HAP-1 (cell line): ENCODE measurements around the gene CD164L2.
A peak's percentile ranks its signal among the peaks of the same experiment; 100 is the strongest.

Experiments
- DNase-seq, 2 experiments: peaks; one replicate each; pipeline ENCODE4 v3.0.0-alpha.2; 2016 to 2020; ENCODE audit warnings: low spot score in 2 of 2
- H3K27me3 ChIP-seq: fragments of 250-450 bp; sonication (Bioruptor Pico); 2 replicates; pipeline ENCODE4 v1.5.1; 2020; ENCODE audit warnings: low read depth, mild to moderate bottlenecking, moderate library complexity
- H3K36me3 ChIP-seq: fragments of 250-450 bp; sonication (Bioruptor Pico); replicated peaks from 2 replicates; pipeline ENCODE4 v1.5.1; 2020; ENCODE audit warnings: mild to moderate bottlenecking
- H3K4me1 ChIP-seq: fragments of 250-450 bp; sonication (Bioruptor Pico); 2 replicates; pipeline ENCODE4 v1.5.1; 2020; ENCODE audit warnings: mild to moderate bottlenecking
- H3K4me3 ChIP-seq: fragments of 250-450 bp; sonication (Bioruptor Pico); 2 replicates; pipeline ENCODE4 v1.5.1; 2020; ENCODE audit warnings: mild to moderate bottlenecking, moderate library complexity
- H3K9me3 ChIP-seq: fragments of 250-450 bp; sonication (Bioruptor Pico); 2 replicates; pipeline ENCODE4 v1.5.1; 2020; ENCODE audit warnings: mild to moderate bottlenecking, moderate library complexity
- in situ Hi-C: fragments of 300-500 bp; cut with MboI; formaldehyde crosslinking; loops from 3 replicates; pipeline ENCODE4 v1.14.3; 2020; ENCODE audit warnings: low sequenced_read_pairs, inconsistent platforms, mixed read lengths

CD164L2 gene

DNA sequence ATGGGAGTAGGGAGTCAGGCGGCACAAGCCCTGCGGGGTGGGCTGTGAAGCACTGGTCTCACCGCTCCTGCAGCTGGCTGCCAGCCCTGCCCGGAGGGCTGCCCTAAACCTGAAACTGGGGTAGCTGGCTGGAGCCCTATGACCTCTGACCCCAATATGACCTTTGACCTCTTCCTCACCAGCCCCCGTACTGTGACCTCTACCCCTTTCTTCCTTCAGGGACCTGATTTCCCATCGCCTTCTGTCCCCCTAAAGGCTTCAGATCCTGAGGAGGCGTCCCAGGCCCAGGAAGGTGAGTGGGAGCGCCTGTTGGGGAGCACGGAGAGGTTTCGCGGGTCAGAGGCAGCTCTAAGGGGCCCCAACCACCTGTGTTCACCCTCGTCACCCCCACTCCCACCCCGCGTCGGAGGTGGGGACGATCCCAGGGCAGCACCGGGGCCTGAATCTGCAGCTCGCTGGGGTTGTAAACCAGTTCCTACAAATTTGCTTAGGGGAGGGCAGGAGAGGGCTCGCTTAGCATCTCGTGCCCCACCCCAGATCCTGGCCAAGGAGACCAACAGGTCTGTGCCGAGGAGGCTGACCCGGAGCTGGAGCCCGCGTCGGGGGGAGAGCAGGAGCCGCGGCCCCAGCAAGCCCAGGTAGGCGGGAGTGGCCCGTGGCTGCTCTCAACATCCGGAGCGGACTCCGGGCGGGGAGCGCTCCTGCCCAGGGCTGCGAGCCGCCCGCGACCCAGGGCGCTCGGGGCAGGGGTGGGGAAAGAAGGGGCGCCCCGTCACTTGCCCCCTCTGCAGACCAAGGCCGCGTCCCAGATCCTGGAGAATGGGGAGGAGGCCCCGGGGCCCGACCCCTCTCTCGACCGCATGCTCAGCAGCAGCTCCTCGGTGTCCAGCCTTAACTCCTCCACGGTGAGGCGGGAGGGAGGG lies 34.0 kb downstream of the CD164L2 start:
- in situ Hi-C loops = no loop called here
- Histone ChIP-seq H3K27me3 (no peaks in the 10 kb centered on the region), H3K4me1 (no peaks in the 10 kb centered on the region), H3K9me3 (no peaks in the 10 kb centered on the region), H3K4me3 (no peak overlapping the region), H3K36me3 (no peaks in the 10 kb centered on the region)
- peak in 1 of 2 experiments; percentile 38 for DNase-seq

DNA sequence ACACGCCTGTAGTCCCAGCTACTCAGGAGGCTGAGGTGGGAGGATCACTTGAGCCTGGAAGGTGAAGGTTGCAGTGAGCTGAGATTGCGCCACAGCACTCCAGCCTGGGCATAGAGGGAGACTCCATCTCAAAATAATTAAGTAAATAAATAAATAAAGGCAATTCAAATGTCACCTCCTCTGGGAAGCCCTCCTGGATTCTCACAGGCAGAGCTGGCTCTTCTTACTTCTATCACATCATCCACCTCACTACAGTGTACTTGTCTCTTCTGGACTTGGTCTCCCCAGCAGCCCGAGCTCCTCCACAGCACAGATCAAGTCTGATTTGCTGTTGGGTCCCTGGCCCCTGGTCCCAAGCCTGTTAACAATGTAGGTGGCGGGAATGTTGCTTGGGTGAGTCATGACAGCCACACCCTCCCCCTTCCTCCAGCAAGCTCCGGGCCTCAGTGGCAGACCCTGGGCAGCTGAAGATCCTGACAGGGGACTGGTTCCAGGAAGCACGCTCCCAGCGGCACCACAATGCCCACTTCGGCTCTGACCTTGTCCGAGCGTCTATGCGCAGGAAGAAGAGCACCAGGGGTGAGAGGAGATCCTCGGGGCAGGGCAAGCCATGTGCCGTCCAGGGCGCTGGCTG lies 36.0 kb downstream of the CD164L2 start:
- Histone ChIP-seq H3K27me3 (no peaks in the 10 kb centered on the region), H3K4me1 (no peaks in the 10 kb centered on the region), H3K4me3 (no peak overlapping the region), H3K9me3 (no peaks in the 10 kb centered on the region), H3K36me3 (no peaks in the 10 kb centered on the region)
- in situ Hi-C loops = no loop called here
- no peak for DNase-seq

DNA sequence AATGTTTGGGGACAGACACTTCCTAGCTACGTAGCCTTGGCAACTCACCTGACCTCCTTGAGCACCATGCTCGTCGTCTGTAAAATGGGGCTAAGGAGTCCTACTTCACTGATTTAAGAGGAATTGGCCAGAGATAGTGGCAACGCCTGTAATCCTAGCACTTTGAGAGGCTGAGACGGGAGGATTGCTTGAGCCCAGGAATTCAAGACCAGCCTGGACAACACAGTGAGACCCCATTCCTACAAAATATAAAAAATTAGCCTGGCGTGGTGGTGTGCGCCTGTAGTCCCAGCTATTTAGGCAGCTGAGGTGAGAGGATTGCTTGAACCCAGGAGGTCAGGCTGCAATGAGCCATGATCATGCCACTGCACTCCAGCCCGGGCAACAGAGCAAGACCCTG lies 36.8 kb downstream of the CD164L2 start:
- no peak for DNase-seq
- Histone ChIP-seq H3K27me3 (no peaks in the 10 kb centered on the region), H3K9me3 (no peaks in the 10 kb centered on the region), H3K4me3 (no peak overlapping the region), H3K4me1 (no peaks in the 10 kb centered on the region), H3K36me3 (no peaks in the 10 kb centered on the region)
- in situ Hi-C loops = no loop called here

DNA sequence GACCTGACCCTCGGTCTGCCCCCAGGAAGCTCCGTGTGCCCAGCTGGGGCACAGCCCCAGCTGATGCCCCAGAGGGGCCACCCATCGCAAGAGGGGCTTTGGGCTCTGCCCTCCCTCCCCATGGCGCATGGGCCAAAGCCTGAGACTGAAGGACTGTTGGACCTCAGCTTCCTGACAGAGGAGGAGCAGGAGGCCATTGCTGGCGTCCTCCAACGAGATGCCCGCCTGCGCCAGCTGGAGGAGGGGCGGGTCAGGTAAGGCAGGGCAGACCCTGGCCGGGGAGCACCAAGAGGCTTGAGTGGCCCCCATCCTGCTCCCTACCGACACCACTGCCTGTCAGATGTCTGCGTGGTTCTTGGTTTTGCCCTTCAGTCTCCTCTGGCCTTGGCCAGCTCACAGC lies 37.9 kb downstream of the CD164L2 start:
- in situ Hi-C loops = no loop called here
- H3K4me3 ChIP-seq = no peak overlapping the region
- no peak for DNase-seq
- H3K4me1 ChIP-seq = no peaks in the 10 kb centered on the region
- H3K9me3 ChIP-seq = no peaks in the 10 kb centered on the region
- H3K27me3 ChIP-seq = no peaks in the 10 kb centered on the region
- H3K36me3 ChIP-seq = no peaks in the 10 kb centered on the region

DNA sequence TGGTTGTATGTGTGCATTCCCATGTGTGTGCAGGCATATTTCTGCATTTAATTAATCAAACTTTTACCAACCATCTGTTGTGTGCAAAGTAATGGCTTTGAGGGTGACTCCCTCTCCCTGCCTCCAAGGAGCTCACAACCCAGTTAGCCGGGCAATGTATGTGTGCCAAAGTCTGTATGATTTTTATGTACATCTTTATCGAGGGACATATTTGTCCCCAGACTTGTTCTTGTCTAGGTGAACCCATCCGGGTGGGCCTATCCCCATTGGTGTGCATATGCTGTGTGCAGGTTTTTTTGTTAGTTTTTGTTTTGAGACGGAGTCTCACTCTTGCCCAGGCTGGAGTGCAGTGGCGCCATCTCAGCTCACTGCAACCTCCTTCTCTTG lies 39.5 kb downstream of the CD164L2 start:
- H3K36me3 ChIP-seq = no peaks in the 10 kb centered on the region
- in situ Hi-C loops = no loop called here
- H3K4me3 ChIP-seq = no peak overlapping the region
- H3K27me3 ChIP-seq = no peaks in the 10 kb centered on the region
- no peak for DNase-seq
- H3K9me3 ChIP-seq = no peaks in the 10 kb centered on the region
- no peaks in the 10 kb centered on the region for H3K4me1 ChIP-seq

DNA sequence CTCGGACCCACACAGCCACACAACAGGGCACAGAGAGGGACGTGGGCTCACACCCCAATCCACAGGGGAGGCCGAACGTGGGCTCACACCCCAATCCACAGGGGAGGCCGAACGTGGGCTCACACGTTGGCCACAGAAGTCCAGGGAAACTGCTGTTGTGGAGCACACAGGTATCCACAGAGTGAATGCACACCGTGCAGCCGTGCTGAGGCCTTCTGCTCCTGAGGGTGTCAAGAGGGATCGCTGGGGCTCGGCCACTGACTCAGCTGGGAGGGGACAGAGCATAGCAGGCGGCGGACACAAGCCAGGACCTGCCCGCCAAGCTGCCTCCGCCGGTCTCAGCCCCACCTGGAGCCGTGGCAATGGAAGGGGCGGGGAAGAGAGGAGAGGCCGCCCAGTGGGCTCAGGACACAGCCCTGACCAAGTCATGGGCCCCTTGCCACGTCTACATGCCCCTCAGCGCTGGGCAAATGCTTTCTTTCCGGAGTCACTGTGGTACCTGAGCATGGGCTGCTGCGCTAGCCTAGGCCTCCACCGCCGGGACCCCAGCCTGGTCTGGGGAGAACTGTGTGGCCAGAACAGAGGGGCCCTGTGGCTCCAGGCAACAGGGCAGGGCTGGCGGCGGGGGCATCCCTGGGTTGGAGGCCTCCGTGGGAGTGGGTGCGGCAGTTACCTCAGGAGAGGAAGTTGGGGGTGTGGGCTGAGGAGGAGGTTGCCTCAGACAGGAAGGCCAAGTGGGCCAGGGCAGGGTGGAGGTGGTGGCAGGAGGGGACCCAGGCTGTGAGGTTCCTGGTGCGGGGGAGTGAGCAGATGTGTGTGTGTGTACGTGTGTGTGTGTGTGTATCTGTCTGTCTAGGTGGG lies 40.1 kb downstream of the CD164L2 start:
- in situ Hi-C loops = no loop called here

DNA sequence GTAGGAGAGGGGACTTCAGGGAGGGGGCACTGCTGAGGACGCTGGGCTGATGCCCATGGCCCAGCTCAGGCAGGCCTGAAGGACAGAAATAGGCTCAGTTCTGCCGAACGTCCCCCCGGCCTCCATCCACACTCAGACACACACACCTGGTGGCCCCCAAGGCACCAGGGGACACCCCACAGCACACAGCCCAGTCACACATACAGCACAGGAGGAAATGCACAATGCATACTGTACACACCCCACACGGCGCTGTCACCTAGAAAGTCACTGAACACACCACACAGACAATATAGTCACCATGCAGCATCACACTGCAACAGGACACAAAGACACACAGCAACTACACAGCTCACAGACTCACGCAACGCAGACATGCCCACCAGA lies 40.7 kb downstream of the CD164L2 start:
- in situ Hi-C loops = no loop called here
- H3K9me3 ChIP-seq = no peaks in the 10 kb centered on the region
- no peaks in the 10 kb centered on the region for H3K4me1 ChIP-seq
- H3K27me3 ChIP-seq = no peaks in the 10 kb centered on the region
- no peaks in the 10 kb centered on the region for H3K36me3 ChIP-seq
- DNase-seq = no peak
- no peak overlapping the region for H3K4me3 ChIP-seq

More for the DNA sequence above, 40.1 kb downstream of the CD164L2 start:
- no peaks in the 10 kb centered on the region for H3K9me3 ChIP-seq
- H3K36me3 ChIP-seq = no peaks in the 10 kb centered on the region
- no peaks in the 10 kb centered on the region for H3K4me1 ChIP-seq
- no peak for DNase-seq
- H3K27me3 ChIP-seq = no peaks in the 10 kb centered on the region
- no peak overlapping the region for H3K4me3 ChIP-seq

DNA sequence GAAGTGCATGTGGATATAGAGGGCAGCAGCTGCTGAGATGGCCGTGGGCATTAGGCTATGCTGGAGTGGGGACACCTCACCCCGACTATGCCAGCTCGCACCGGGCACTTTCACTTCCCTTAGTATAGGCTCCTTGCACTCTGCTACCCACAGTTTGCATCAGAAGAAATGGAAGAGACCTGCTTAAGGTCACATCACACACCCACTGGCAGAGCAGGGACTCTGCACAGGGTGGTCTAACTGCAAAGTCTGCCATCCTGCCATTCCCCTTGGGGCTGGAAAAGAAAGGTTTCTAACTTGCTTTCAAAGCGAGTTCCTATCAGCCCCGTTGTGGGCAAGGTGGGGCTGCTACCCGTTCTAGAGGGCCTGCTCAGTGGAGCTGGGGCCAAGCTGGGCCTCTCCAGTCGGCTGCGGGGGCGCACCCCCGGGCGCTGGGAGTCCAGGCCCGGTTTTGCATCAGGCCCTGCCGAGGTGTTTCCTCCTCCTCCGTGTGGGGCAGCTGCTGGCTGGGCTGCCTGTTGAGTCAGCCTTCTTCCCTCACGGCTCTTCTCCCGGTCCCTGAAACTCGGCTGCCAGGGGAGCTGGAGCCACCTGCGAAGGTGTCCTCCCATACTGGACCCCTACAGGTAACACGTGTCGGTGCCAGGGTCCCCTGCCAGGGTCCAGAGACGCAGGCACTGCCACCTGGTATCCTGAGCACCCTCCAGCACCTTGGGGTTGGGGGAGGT lies 41.4 kb downstream of the CD164L2 start, which contains the start of gene SYTL1:
Gene SYTL1 (plus strand): TSS at position 498 of the 728 bp plus-strand sequence. CDS start 3,313 bp downstream, outside the sequence.
- no peaks in the 10 kb centered on the region for H3K27me3 ChIP-seq
- H3K4me1 ChIP-seq = no peaks in the 10 kb centered on the region
- H3K36me3 ChIP-seq = no peaks in the 10 kb centered on the region
- DNase-seq = no peak
- no peak within 1 kb of the TSS for H3K4me3 ChIP-seq
- no peaks in the 10 kb centered on the region for H3K9me3 ChIP-seq
- in situ Hi-C loops = no loop called here

DNA sequence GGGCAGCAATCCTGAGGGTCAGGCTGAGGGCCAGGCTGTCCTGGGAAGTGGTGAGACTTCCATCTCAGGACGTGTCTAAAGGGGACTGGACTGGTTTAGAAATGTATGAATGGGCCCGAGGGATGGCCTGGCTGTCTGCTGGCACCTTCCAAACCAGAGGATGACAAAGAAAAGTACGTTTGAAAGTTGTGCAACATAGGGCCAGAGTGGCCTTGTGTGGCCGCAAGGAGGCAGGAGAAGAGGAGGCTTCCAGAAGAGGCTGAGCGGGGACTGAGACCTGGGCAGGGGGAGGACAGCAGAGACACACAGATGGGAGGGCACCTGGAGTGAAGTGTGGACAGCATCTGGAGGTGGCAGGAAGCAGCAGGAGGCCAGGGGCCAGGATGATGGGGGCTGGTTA lies 43.9 kb downstream of the CD164L2 start:
- in situ Hi-C loops = no loop called here
- H3K4me1 ChIP-seq = no peaks in the 10 kb centered on the region
- DNase-seq = no peak
- H3K9me3 ChIP-seq = no peaks in the 10 kb centered on the region
- no peaks in the 10 kb centered on the region for H3K27me3 ChIP-seq
- peaks cover 12% of the 10 kb centered on the region for H3K36me3 ChIP-seq
- H3K4me3 ChIP-seq = no peak overlapping the region

DNA sequence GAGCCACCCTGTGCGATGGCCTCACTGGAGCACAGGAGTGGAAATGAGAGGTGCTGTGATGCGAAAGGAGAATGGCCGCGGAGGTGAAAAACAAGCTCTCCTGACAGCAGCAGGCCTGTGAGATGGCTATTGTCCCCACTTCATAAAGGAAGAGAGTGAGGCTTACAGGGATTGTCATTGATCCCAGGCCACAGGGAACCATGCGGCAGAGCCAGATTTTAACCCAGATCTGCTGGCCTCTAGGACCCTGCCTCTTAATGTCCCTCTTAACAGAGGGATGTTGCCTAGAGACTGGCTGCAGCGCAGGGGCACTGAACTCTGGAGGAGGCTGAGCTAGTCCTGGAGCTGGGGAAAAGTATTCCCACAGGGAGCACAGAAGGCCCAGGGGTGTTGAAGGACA lies 44.4 kb downstream of the CD164L2 start:
- H3K9me3 ChIP-seq = no peaks in the 10 kb centered on the region
- peaks cover 16% of the 10 kb centered on the region for H3K36me3 ChIP-seq
- DNase-seq = no peak
- no peak overlapping the region for H3K4me3 ChIP-seq
- no peaks in the 10 kb centered on the region for H3K4me1 ChIP-seq
- H3K27me3 ChIP-seq = no peaks in the 10 kb centered on the region
- in situ Hi-C loops = no loop called here

DNA sequence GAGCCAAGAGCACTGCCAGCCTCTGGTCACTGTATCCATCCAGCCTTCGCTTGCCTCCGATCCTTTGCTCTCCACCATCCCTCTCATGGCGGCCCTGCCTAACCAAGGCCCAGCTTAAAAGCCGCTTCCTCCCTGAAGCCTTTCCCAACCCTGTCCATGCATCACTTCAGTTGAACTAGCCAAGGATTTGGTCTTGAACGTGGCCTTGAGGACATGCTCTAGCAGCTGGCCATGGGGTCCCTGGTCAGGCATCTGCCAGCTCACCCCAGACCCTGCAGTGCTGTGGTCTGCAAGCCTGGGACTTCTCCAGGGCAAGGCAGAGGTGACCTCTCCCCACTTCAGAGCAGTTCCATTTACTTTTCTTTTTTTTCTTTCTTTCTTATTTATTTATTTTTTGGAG lies 46.4 kb downstream of the CD164L2 start:
- Histone ChIP-seq H3K27me3 (no peaks in the 10 kb centered on the region), H3K4me1 (no peaks in the 10 kb centered on the region), H3K36me3 (peaks cover 33% of the 10 kb centered on the region), H3K4me3 (no peak overlapping the region), H3K9me3 (no peaks in the 10 kb centered on the region)
- DNase-seq = no peak
- in situ Hi-C loops = no loop called here

DNA sequence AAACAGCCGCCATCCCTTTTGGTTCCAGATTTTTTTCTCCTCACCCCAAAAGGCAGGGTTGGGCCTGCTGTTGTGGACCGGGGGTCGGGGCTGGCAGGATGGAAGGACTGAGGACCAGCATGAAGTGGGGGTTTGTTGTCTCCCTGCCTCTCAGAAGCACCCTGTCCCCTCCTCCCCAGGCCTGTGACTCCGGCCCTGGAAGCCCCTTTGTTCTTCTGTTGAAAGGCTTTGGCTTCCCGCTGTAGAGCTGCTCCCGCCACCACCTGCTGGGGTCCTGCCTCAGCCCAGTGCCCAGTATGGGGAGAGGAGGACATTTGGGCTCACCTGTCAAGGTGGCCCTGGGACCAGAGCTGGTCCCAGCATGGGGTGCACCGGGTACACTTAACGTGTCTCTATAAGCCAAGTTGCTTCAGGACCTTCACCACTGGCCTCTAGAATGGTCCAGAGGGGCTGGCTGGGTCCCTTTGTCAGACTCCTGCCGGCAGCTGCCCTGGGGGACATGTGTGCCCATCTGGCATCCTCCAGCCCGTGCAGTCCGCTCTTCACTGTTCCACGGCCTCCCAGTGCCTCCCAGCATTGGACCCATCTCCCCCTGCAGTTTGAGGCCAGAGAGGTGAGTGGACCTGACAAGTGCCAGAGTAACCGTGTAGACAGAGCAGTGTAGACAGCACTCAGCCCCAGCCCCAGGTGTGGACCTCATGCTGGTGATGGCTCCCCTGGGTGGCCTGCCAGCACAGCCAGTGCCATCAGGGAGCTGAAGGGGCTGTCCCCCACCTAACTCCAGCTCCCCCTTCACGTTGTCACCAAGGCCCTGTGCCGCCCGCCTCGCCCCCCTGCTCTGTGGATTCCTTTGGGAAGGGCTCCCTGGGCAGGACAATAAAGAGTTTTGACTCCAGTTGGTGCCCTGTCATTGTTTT lies 47.4 kb downstream of the CD164L2 start:
- Histone ChIP-seq H3K27me3 (no peaks in the 10 kb centered on the region), H3K4me3 (no peak overlapping the region), H3K36me3 (peaks cover 33% of the 10 kb centered on the region), H3K9me3 (no peaks in the 10 kb centered on the region), H3K4me1 (no peaks in the 10 kb centered on the region)
- in situ Hi-C loops = no loop called here
- DNase-seq = no peak
